H1 (cell line): ENCODE measurements around the gene CNDP2. TPM values are rescaled to one million over a fixed set of nuclear protein-coding genes. Genes with fewer than 3 reads are reported as not detected.

Experiments
- CTCF ChIA-PET: fragments of 300-600 bp; sonication (Branson Sonifier 250); formaldehyde crosslinking; loops from one replicate; lab custom pipeline; 2021; ENCODE audit not compliant: partially characterized antibody; lab: Charles Lee
- POLR2A ChIA-PET: fragments of 300-600 bp; sonication (Branson Sonifier 250); formaldehyde crosslinking; loops from one replicate; lab custom pipeline; 2021; ENCODE audit warnings: inconsistent platforms; ENCODE audit not compliant: partially characterized antibody; lab: Charles Lee
- DNase-seq, 2 experiments: peaks; one replicate each; pipeline versions ENCODE4 v3.0.0 to v3.0.0-alpha.2; 2010 to 2022; ENCODE audit warnings: low spot score in 2 of 2, low read depth in 1 of 2, mixed read lengths in 1 of 2
- FAIRE-seq: peaks from 2 replicates; lab custom pipeline; 2011; peaks lifted over from hg19 to GRCh38; lab: Jason Lieb, UNC
- H2AFZ ChIP-seq: 2 replicates; pipeline ENCODE4 v1.8.1; 2012; ENCODE audit warnings: low read length, inconsistent platforms
- H2AK5ac ChIP-seq: 2 replicates; pipeline ENCODE4 v1.6.1; 2013; ENCODE audit warnings: low read depth, low read length
- H2BK120ac ChIP-seq: replicated peaks from 2 replicates; pipeline ENCODE3; 2013; ENCODE audit warnings: low read depth, low read length, inconsistent platforms
- H2BK12ac ChIP-seq: 2 replicates; pipeline ENCODE4 v1.6.1; 2013; ENCODE audit warnings: low read depth, low read length
- H2BK15ac ChIP-seq: 2 replicates; pipeline ENCODE4 v1.6.1; 2013; ENCODE audit warnings: low read length
- H2BK20ac ChIP-seq: 2 replicates; pipeline ENCODE4 v1.6.1; 2013; ENCODE audit warnings: low read length
- H2BK5ac ChIP-seq: 2 replicates; pipeline ENCODE4 v1.6.1; 2013; ENCODE audit warnings: low read depth, low read length
- H3K14ac ChIP-seq: 2 replicates; pipeline ENCODE4 v1.6.1; 2013; ENCODE audit warnings: inconsistent platforms; ENCODE audit not compliant: insufficient read length
- H3K18ac ChIP-seq: 2 replicates; pipeline ENCODE4 v1.6.1; 2013; ENCODE audit warnings: low read length; ENCODE audit errors: extremely low read depth
- H3K23ac ChIP-seq: 2 replicates; pipeline ENCODE4 v1.6.1; 2013; ENCODE audit warnings: inconsistent platforms; ENCODE audit not compliant: insufficient read length
- H3K23me2 ChIP-seq: 2 replicates; pipeline ENCODE4 v1.6.1; 2013; ENCODE audit warnings: low read depth, low read length
- H3K27ac ChIP-seq: 2 replicates; pipeline ENCODE4 v1.6.1; 2011; ENCODE audit warnings: low read depth, low read length, inconsistent platforms
- H3K27me3 ChIP-seq, 4 experiments: replicated peaks in 1 of 4; 1 replicate in 1 of 4; 2 replicates in 3 of 4; pipeline versions ENCODE4 v1.6.1 to v1.8.1; 2011 to 2013; ENCODE audit warnings: low read length in 3 of 4, mild to moderate bottlenecking in 3 of 4, inconsistent platforms in 2 of 4, mixed read lengths in 2 of 4, moderate library complexity in 1 of 4; ENCODE audit not compliant: control insufficient read depth in 3 of 4, insufficient read depth in 3 of 4; ENCODE audit errors: extremely low read depth in 1 of 4
- H3K36me3 ChIP-seq, 4 experiments: 2 replicates each; pipeline versions ENCODE4 v1.6.1 to v1.8.1; 2011 to 2013; ENCODE audit warnings: mild to moderate bottlenecking in 4 of 4, low read length in 3 of 4, moderate library complexity in 2 of 4, control low read depth in 1 of 4, inconsistent platforms in 1 of 4; ENCODE audit not compliant: insufficient read depth in 4 of 4, control insufficient read depth in 2 of 4
- H3K4ac ChIP-seq: replicated peaks from 2 replicates; pipeline ENCODE3; 2013; ENCODE audit warnings: low read length, low read depth, mixed read lengths, inconsistent platforms; ENCODE audit not compliant: insufficient read length
- H3K4me1 ChIP-seq, 4 experiments: replicated peaks in 1 of 4; 1 replicate in 1 of 4; 2 replicates in 3 of 4; pipeline versions ENCODE4 v1.6.1 to v1.8.1; 2011 to 2013; ENCODE audit warnings: low read length in 3 of 4, inconsistent platforms in 2 of 4, mixed read lengths in 1 of 4; ENCODE audit not compliant: insufficient read depth in 4 of 4, control insufficient read depth in 3 of 4
- H3K4me2 ChIP-seq, 2 experiments: 2 replicates each; pipeline versions ENCODE4 v1.6.1 to v1.8.1; 2011 to 2013; ENCODE audit warnings: low read depth in 2 of 2, low read length in 2 of 2, control low read depth in 1 of 2, inconsistent platforms in 1 of 2, mild to moderate bottlenecking in 1 of 2; ENCODE audit not compliant: insufficient read depth in 1 of 2
- H3K4me3 ChIP-seq, 4 experiments: fragments of 200-600, 300-600 bp in 1 of 4; sonication (generic), shearing (Covaris generic), sonication (Bioruptor Twin) in 1 of 4; 2 replicates each; pipeline versions ENCODE4 v1.5.1 to v1.8.1; 2011 to 2016; ENCODE audit warnings: low read length in 4 of 4, low read depth in 3 of 4, control low read depth in 2 of 4, inconsistent platforms in 2 of 4, mild to moderate bottlenecking in 2 of 4, mixed read lengths in 1 of 4, moderate library complexity in 1 of 4; ENCODE audit not compliant: insufficient read depth in 2 of 4; ENCODE audit errors: extremely low read depth in 1 of 4
- H3K56ac ChIP-seq: replicated peaks from 2 replicates; pipeline ENCODE3; 2013; ENCODE audit warnings: low read depth, mild to moderate bottlenecking, mixed read lengths, low read length, inconsistent platforms; ENCODE audit not compliant: insufficient read length
- H3K79me1 ChIP-seq: 2 replicates; pipeline ENCODE4 v1.6.1; 2013; ENCODE audit warnings: low read depth, low read length, control low read depth
- H3K79me2 ChIP-seq, 2 experiments: 2 replicates each; pipeline versions ENCODE4 v1.6.1 to v1.8.1; 2012 to 2013; ENCODE audit warnings: low read length in 2 of 2, mild to moderate bottlenecking in 2 of 2, inconsistent platforms in 1 of 2; ENCODE audit not compliant: insufficient read depth in 2 of 2, control insufficient read depth in 1 of 2
- H3K9ac ChIP-seq, 4 experiments: replicated peaks in 1 of 4; 1 replicate in 1 of 4; 2 replicates in 3 of 4; pipeline versions ENCODE4 v1.6.1 to v1.8.1; 2011 to 2013; ENCODE audit warnings: low read depth in 3 of 4, low read length in 3 of 4, control low read depth in 2 of 4, mild to moderate bottlenecking in 2 of 4, moderate library complexity in 2 of 4, inconsistent platforms in 1 of 4; ENCODE audit errors: extremely low read depth in 1 of 4
- H3K9me3 ChIP-seq, 2 experiments: 2 replicates each; pipeline versions ENCODE4 v1.6.1 to v1.8.1; 2012 to 2013; ENCODE audit warnings: mild to moderate bottlenecking in 2 of 2, moderate library complexity in 2 of 2, control low read depth in 1 of 2, inconsistent platforms in 1 of 2, low read depth in 1 of 2, low read length in 1 of 2, mixed read lengths in 1 of 2; ENCODE audit not compliant: insufficient read depth in 2 of 2
- H4K20me1 ChIP-seq, 2 experiments: replicated peaks in 1 of 2; 2 replicates each; pipeline versions ENCODE3 to v1.8.1; 2011 to 2013; ENCODE audit warnings: inconsistent platforms in 2 of 2, low read length in 2 of 2, mild to moderate bottlenecking in 1 of 2; ENCODE audit not compliant: insufficient read depth in 2 of 2, control insufficient read depth in 1 of 2
- H4K5ac ChIP-seq: 2 replicates; pipeline ENCODE4 v1.6.1; 2013; ENCODE audit warnings: low read length, low read depth, mixed read lengths, inconsistent platforms; ENCODE audit not compliant: insufficient read length
- H4K8ac ChIP-seq: 2 replicates; pipeline ENCODE4 v1.8.0; 2013; ENCODE audit warnings: mild to moderate bottlenecking, moderate library complexity, low read length, inconsistent platforms; ENCODE audit not compliant: insufficient read depth; ENCODE audit errors: extremely low read depth
- H4K91ac ChIP-seq: replicated peaks from 2 replicates; pipeline ENCODE3; 2013; ENCODE audit warnings: low read length, mixed read lengths, inconsistent platforms; ENCODE audit not compliant: insufficient read length
- PHF8 ChIP-seq: fragments of 200-600 bp; sonication (generic); conservative IDR thresholded peaks from 2 replicates; pipeline ENCODE4 v1.7.1; 2012; ENCODE audit warnings: low read depth, mild to moderate bottlenecking, inconsistent platforms, low read length, moderate library complexity
- WGBS, 2 experiments: shearing (Covaris generic) in 1 of 2; methylation state at CpG; one replicate each; pipeline versions ENCODE4 v1.1.6 to v1.1.7; 2013 to 2015; ENCODE audit warnings: low lambda C conversion rate in 2 of 2, mixed read lengths in 2 of 2, inconsistent platforms in 1 of 2, low coverage in 1 of 2, missing lambda C conversion rate in 1 of 2; ENCODE audit not compliant: insufficient replicate concordance in 2 of 2, insufficient coverage in 1 of 2, insufficient read length in 1 of 2; ENCODE audit errors: extremely low coverage in 1 of 2, missing lambda C conversion rate in 1 of 2; 5-methylcytosine and 5-hydroxymethylcytosine counted together
- polyA plus RNA-seq, 7 experiments: library from polyadenylated mRNA; depleted of rRNA in 3 of 7; stranded (reverse) in 5 of 7; unstranded in 2 of 7; fragments of >200 nt in 5 of 7; fragments of 200-250 nt in 2 of 7; gene quantifications; 1 replicate in 5 of 7; 2 replicates in 1 of 7; 4 replicates in 1 of 7; pipeline versions ENCODE4 v1.2.1 to v1.2.3, GENCODE V29; 2011 to 2013; ENCODE audit warnings: missing spikeins in 2 of 7, mixed read lengths in 2 of 7
- total RNA-seq: library from RNA; stranded (reverse); fragmentation: NEBNext Ultra II Directional; extraction: Animal tissue kit (Norgen Biotek cat#: 25700); gene quantifications from 2 replicates; pipeline ENCODE4 v1.2.1, GENCODE V29; 2021

The CNDP2 gene
- total and polyA plus RNA-seq, 2 of the 8 experiments (the other 6 are each of a cell fraction or from before 2014, with no cell fraction given), result 71.8 to 243 TPM

DNA sequence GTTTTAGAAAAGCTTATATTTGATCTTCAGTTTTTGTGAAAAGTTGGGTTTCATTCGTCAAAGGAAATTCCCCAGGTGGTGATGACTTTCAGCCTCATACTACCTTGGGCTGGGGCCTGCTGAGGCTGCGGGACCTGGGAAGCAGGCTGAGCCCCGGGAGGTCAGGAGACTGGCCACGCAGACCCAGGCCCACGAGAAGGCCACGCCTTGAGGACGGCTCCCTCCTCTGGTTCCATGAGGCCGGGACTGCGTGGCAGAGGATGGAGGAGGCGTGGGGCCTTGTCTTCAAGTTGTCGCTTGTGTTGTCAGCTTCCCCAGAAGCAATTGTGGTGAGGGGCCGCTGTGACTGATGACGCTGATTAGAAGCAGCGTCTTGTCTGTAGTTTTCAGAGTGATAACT is 11.8 kb downstream of the CNDP2 start:
- no peak overlapping the region for H3K56ac ChIP-seq
- WGBS, 2 experiments, result 95% methylated on average over 14 of the region's 14 CpGs; no CpG with 5 or more reads in 1 of the 2 experiments
- no peak overlapping the region for H2BK5ac ChIP-seq
- no peak overlapping the region for H4K8ac ChIP-seq
- H4K5ac ChIP-seq, result no peak overlapping the region
- POLR2A ChIA-PET, result interaction anchor here (1.3 to 4.6 kb wide), 3 partner anchors 9 to 14 kb away, joined by 4 to 31 read pairs (median 5); partner anchors contain the start of gene CNDP2
- H3K23me2 ChIP-seq, result no peaks in the 10 kb centered on the region
- no peak overlapping the region for H4K91ac ChIP-seq
- no peak overlapping the region for H3K4me3 ChIP-seq
- no peak for DNase-seq
- no peak overlapping the region for H3K4ac ChIP-seq
- H3K9ac ChIP-seq, result no peak overlapping the region
- no peak overlapping the region for H3K23ac ChIP-seq
- no peak overlapping the region for H2AFZ ChIP-seq
- no peak overlapping the region for H2AK5ac ChIP-seq
- H2BK20ac ChIP-seq, result no peak overlapping the region
- no peak overlapping the region for H3K4me2 ChIP-seq
- FAIRE-seq, result no peak
- H2BK120ac ChIP-seq, result no peak overlapping the region
- no peak overlapping the region for H2BK15ac ChIP-seq
- no peaks in the 10 kb centered on the region for H3K9me3 ChIP-seq
- H3K14ac ChIP-seq, result no peak overlapping the region
- no peaks in the 10 kb centered on the region for H3K27me3 ChIP-seq
- H3K4me1 ChIP-seq, result peaks cover 0 to 3% (median 2%) of the 10 kb centered on the region in 4 experiments; a peak in 4 of 7 replicates
- H3K79me1 ChIP-seq, result peaks cover 9% of the 10 kb centered on the region
- no peaks in the 10 kb centered on the region; a peak in 1 of 4 replicates for H3K79me2 ChIP-seq
- peaks cover 20 to 86% (median 61%) of the 10 kb centered on the region in 4 experiments for H3K36me3 ChIP-seq
- peaks cover 17% of the 10 kb centered on the region in 2 experiments for H4K20me1 ChIP-seq
- H3K27ac ChIP-seq, result no peak overlapping the region
- no peak overlapping the region for H2BK12ac ChIP-seq
- H3K18ac ChIP-seq, result no peak overlapping the region
- CTCF ChIA-PET, result interaction anchor here (1.5 kb wide), 1 partner anchor 310 kb away, joined by 4 read pairs; no protein-coding TSS in a partner anchor
- TF ChIP-seq PHF8, result no peak
